Mammary epithelial cell (primary cell): ENCODE measurements around the gene IDUA.

Source experiments
- EZH2 ChIP-seq: IDR thresholded peaks from 2 replicates; pipeline ENCODE4 v1.6.1; 2012; ENCODE audit warnings: low read length, inconsistent platforms, borderline replicate concordance
- TF ChIP-seq, protein P1 (sequence below), 2 donors: IDR thresholded peaks in 1 of 2; conservative IDR thresholded peaks in 1 of 2; 2 replicates each; pipeline ENCODE4 v1.5.1; 2011 to 2012; ENCODE audit warnings: inconsistent platforms in 2 of 2, low read length in 2 of 2, mild to moderate bottlenecking in 2 of 2, control low read depth in 1 of 2, low read depth in 1 of 2; ENCODE audit not compliant: insufficient read depth in 1 of 2; ENCODE audit errors: extremely low read depth in 1 of 2

DNA sequence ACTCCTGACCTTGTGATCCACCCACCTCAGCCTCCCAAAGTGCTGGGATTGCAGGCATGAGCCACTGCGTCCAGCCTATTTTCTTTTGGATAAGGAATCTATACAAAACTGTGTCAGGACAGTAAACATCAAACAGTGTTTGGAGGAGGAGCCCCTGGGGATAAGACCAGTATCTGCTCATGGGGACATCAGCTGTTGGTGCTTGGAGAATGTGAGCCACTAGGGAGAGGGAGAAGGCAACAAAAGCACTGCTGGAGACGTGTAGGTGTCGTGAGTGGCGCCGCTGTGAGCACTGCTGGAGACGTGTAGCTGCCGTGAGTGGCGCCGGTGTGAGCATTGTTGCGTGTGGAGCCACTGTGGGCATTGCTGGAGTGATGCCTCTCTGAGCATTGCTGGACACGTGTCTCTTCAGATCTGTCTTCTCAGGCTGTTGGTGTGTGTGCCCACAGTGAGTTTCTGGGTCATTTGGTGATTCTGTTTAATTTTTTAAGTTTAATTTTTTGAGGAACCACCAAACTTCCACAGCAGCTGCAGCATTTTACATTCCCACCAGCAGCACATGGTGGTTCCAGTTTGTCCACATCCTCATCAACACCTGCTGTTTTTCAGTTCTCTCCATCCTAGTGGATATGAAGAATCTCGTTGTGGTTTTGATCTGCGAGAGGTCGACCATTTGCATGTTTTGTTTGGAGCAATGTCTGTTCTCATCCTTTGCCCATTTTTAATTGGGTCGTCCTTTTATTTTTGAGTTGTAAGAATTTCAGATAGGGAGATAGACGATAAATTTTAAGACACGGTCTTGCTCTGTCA, 32.4 kb upstream of the IDUA start:
- no peak for TF ChIP-seq EZH2
- TF ChIP-seq, protein P1, sequence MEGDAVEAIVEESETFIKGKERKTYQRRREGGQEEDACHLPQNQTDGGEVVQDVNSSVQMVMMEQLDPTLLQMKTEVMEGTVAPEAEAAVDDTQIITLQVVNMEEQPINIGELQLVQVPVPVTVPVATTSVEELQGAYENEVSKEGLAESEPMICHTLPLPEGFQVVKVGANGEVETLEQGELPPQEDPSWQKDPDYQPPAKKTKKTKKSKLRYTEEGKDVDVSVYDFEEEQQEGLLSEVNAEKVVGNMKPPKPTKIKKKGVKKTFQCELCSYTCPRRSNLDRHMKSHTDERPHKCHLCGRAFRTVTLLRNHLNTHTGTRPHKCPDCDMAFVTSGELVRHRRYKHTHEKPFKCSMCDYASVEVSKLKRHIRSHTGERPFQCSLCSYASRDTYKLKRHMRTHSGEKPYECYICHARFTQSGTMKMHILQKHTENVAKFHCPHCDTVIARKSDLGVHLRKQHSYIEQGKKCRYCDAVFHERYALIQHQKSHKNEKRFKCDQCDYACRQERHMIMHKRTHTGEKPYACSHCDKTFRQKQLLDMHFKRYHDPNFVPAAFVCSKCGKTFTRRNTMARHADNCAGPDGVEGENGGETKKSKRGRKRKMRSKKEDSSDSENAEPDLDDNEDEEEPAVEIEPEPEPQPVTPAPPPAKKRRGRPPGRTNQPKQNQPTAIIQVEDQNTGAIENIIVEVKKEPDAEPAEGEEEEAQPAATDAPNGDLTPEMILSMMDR (conservative IDR thresholded peaks at IDR 0.05 in 1 of 2, IDR thresholded peaks at IDR 0.05 in 1 of 2; ENCODE audit: extremely low read depth in 1 of 2, insufficient read depth in 1 of 2, low read depth in 1 of 2, low read length in 2 of 2): no peak
